SK-N-SH (cell line): ENCODE results near the gene CPA1. TPM values are rescaled to one million over a fixed set of nuclear protein-coding genes. Genes with fewer than 3 reads are reported as not detected.

Source experiments
- CTCF ChIA-PET: fragments of 300-600, 350-600 bp; formaldehyde crosslinking; extraction: SDS; loops from one replicate; lab custom pipeline; 2021; lab: Yijun Ruan, JAX
- POLR2A ChIA-PET: fragments of 350-600 bp; sonication (Branson Sonifier 250); formaldehyde crosslinking; extraction: SDS; loops from one replicate; lab custom pipeline; 2020; ENCODE audit warnings: antibody characterized with exemption, inconsistent platforms; lab: Yijun Ruan, JAX
- DNase-seq: peaks from one replicate; pipeline ENCODE4 v3.0.0; 2012
- H2AFZ ChIP-seq: fragments of 200-600 bp; sonication (generic); 2 replicates; pipeline ENCODE4 v1.8.1; 2016; ENCODE audit warnings: antibody characterized with exemption, mild to moderate bottlenecking, low read depth
- H3F3A ChIP-seq: fragments of 200-600 bp; sonication (generic); replicated peaks from 2 replicates; pipeline ENCODE3; 2016; ENCODE audit warnings: antibody characterized with exemption, mild to moderate bottlenecking; ENCODE audit not compliant: insufficient read depth
- H3K27ac ChIP-seq, 2 experiments: fragments of 200-500 bp in 1 of 2; fragments of 200-600 bp in 1 of 2; sonication (Bioruptor generic) in 1 of 2; sonication (generic), shearing (Covaris generic) in 1 of 2; 2 replicates each; pipeline versions ENCODE4 v1.5.1 to v1.6.1; 2014 to 2016; ENCODE audit warnings: low read depth in 2 of 2, inconsistent platforms in 1 of 2, low read length in 1 of 2, mild to moderate bottlenecking in 1 of 2, mixed read lengths in 1 of 2
- H3K27me3 ChIP-seq: fragments of 200-600 bp; sonication (generic), shearing (Covaris generic); 2 replicates; pipeline ENCODE4 v1.6.1; 2016; ENCODE audit warnings: mixed run types; ENCODE audit not compliant: insufficient read depth
- H3K36me3 ChIP-seq, 2 experiments: fragments of 200-500 bp in 1 of 2; fragments of 200-600 bp in 1 of 2; sonication (Bioruptor generic) in 1 of 2; sonication (generic) in 1 of 2; replicated peaks in 1 of 2; 2 replicates each; pipeline versions ENCODE3 to v1.5.1; 2014 to 2016; ENCODE audit warnings: low read length in 1 of 2, mild to moderate bottlenecking in 1 of 2; ENCODE audit not compliant: insufficient read depth in 2 of 2, control insufficient read depth in 1 of 2
- H3K4me1 ChIP-seq, 2 experiments: fragments of 200-500 bp in 1 of 2; fragments of 200-600 bp in 1 of 2; sonication (Bioruptor generic) in 1 of 2; sonication (generic), shearing (Covaris generic) in 1 of 2; 2 replicates each; pipeline versions ENCODE4 v1.5.1 to v1.6.1; 2014 to 2016; ENCODE audit warnings: low read depth in 1 of 2, low read length in 1 of 2, mixed run types in 1 of 2; ENCODE audit not compliant: insufficient read depth in 2 of 2, control insufficient read depth in 1 of 2
- H3K4me2 ChIP-seq: fragments of 200-600 bp; sonication (generic), shearing (Covaris generic); 2 replicates; pipeline ENCODE4 v1.6.1; 2017; ENCODE audit warnings: mixed run types
- H3K4me3 ChIP-seq, 2 experiments: fragments of 200-500 bp in 1 of 2; fragments of 200-600 bp in 1 of 2; sonication (Bioruptor generic) in 1 of 2; sonication (generic), shearing (Covaris generic) in 1 of 2; 2 replicates each; pipeline versions ENCODE4 v1.5.1 to v1.8.1; 2014 to 2016; ENCODE audit warnings: low read depth in 2 of 2, inconsistent platforms in 1 of 2, low read length in 1 of 2, mild to moderate bottlenecking in 1 of 2, mixed read lengths in 1 of 2, moderate library complexity in 1 of 2
- H3K79me2 ChIP-seq: fragments of 200-600 bp; sonication (generic); 2 replicates; pipeline ENCODE4 v1.8.1; 2017; ENCODE audit warnings: mild to moderate bottlenecking; ENCODE audit not compliant: insufficient read depth
- H3K9ac ChIP-seq: fragments of 200-600 bp; sonication (generic); 2 replicates; pipeline ENCODE4 v1.6.1; 2017; ENCODE audit warnings: mixed run types
- H3K9me2 ChIP-seq: fragments of 200-600 bp; sonication (generic); 2 replicates; pipeline ENCODE4 v1.6.1; 2017; ENCODE audit warnings: mixed run types
- H3K9me3 ChIP-seq: fragments of 200-600 bp; sonication (generic); 2 replicates; pipeline ENCODE4 v1.6.1; 2017; ENCODE audit warnings: mixed run types, mild to moderate bottlenecking, moderate library complexity
- H4K20me1 ChIP-seq: fragments of 200-600 bp; sonication (generic); 2 replicates; pipeline ENCODE4 v1.6.1; 2017; ENCODE audit warnings: mild to moderate bottlenecking, mixed run types; ENCODE audit not compliant: insufficient read depth
- CHD2 ChIP-seq: fragments of 150-350 bp; IDR thresholded peaks from 2 replicates; pipeline ENCODE4 v1.6.1; 2018; ENCODE audit warnings: low read length; ENCODE audit not compliant: partially characterized antibody
- ELF1 ChIP-seq: IDR thresholded peaks from 2 replicates; pipeline ENCODE4 v1.4.0; 2012
- EP300 ChIP-seq, 2 experiments: IDR thresholded peaks; 2 replicates each; pipeline versions ENCODE4 v1.4.0 to v1.6.1; 2012; ENCODE audit warnings: borderline replicate concordance in 1 of 2, low read depth in 1 of 2, low read length in 1 of 2
- EZH2phosphoT487 ChIP-seq: fragments of 200-600 bp; sonication (generic); IDR thresholded peaks from 2 replicates; pipeline ENCODE4 v1.6.1; 2017; ENCODE audit warnings: low read depth, mixed run types, mild to moderate bottlenecking, antibody characterized with exemption, moderate library complexity, borderline replicate concordance
- FOSL2 ChIP-seq: IDR thresholded peaks from 2 replicates; pipeline ENCODE4 v1.4.0; 2012; ENCODE audit warnings: low read depth, mild to moderate bottlenecking, moderate library complexity, borderline replicate concordance
- FOXJ3 ChIP-seq: sonication (generic); formaldehyde crosslinking; IDR thresholded peaks from 2 replicates; pipeline ENCODE4 v1.5.1; 2020; ENCODE audit warnings: mild to moderate bottlenecking, missing genetic modification reagents
- FOXM1 ChIP-seq: IDR thresholded peaks from 2 replicates; pipeline ENCODE4 v1.4.0; 2012; ENCODE audit warnings: low read depth, mild to moderate bottlenecking
- GABPA ChIP-seq: IDR thresholded peaks from 2 replicates; pipeline ENCODE4 v1.4.0; 2012; ENCODE audit warnings: low read depth, mild to moderate bottlenecking
- IRF3 ChIP-seq: fragments of 150-350 bp; IDR thresholded peaks from 2 replicates; pipeline ENCODE4 v1.6.1; 2016; ENCODE audit warnings: mild to moderate bottlenecking, low read depth, low read length
- JUND ChIP-seq: IDR thresholded peaks from 2 replicates; pipeline ENCODE4 v1.4.0; 2012
- MAX ChIP-seq: IDR thresholded peaks from 2 replicates; pipeline ENCODE4 v1.4.0; 2012; ENCODE audit warnings: low read depth
- MEF2A ChIP-seq: IDR thresholded peaks from 2 replicates; pipeline ENCODE4 v1.4.0; 2012; ENCODE audit warnings: low read depth, borderline replicate concordance
- MXI1 ChIP-seq: IDR thresholded peaks from 2 replicates; pipeline ENCODE4 v1.6.1; 2012; ENCODE audit warnings: mild to moderate bottlenecking, low read depth, low read length, improper control_type of control experiment
- NFIC ChIP-seq: IDR thresholded peaks from 2 replicates; pipeline ENCODE4 v1.4.0; 2012; ENCODE audit warnings: borderline replicate concordance
- NRF1 ChIP-seq: IDR thresholded peaks from 2 replicates; pipeline ENCODE4 v1.6.1; 2012; ENCODE audit warnings: low read depth, mild to moderate bottlenecking, low read length
- PBX3 ChIP-seq: IDR thresholded peaks from 2 replicates; pipeline ENCODE4; 2012
- RAD21 ChIP-seq: IDR thresholded peaks from 2 replicates; pipeline ENCODE4 v1.6.1; 2012; ENCODE audit warnings: mild to moderate bottlenecking, low read length
- RCOR1 ChIP-seq: fragments of 150-350 bp; IDR thresholded peaks from 2 replicates; pipeline ENCODE4 v1.6.1; 2017; ENCODE audit warnings: antibody characterized with exemption, low read length
- RXRA ChIP-seq: IDR thresholded peaks from 2 replicates; pipeline ENCODE4 v1.4.0; 2012; ENCODE audit warnings: low read depth, mild to moderate bottlenecking, borderline replicate concordance
- SIN3A ChIP-seq: IDR thresholded peaks from 2 replicates; pipeline ENCODE4 v1.6.1; 2012; ENCODE audit warnings: low read depth, mild to moderate bottlenecking, low read length, moderate library complexity, borderline replicate concordance
- SMC3 ChIP-seq: IDR thresholded peaks from 2 replicates; pipeline ENCODE4 v1.6.1; 2012; ENCODE audit warnings: low read depth, low read length, improper control_type of control experiment
- TAF1 ChIP-seq: IDR thresholded peaks from 2 replicates; pipeline ENCODE4 v1.6.1; 2012; ENCODE audit warnings: low read depth, mild to moderate bottlenecking, low read length, moderate library complexity, borderline replicate concordance
- TCF12 ChIP-seq: IDR thresholded peaks from 2 replicates; pipeline ENCODE4 v1.4.0; 2012
- TEAD4 ChIP-seq: IDR thresholded peaks from 2 replicates; pipeline ENCODE4 v1.4.0; 2012; ENCODE audit warnings: mild to moderate bottlenecking, borderline replicate concordance; ENCODE audit not compliant: insufficient read depth
- USF1 ChIP-seq: IDR thresholded peaks from 2 replicates; pipeline ENCODE4 v1.4.0; 2012; ENCODE audit warnings: low read depth, borderline replicate concordance
- USF2 ChIP-seq: fragments of 150-350 bp; IDR thresholded peaks from 2 replicates; pipeline ENCODE4 v1.6.1; 2017; ENCODE audit warnings: antibody characterized with exemption, low read length, low read depth, borderline replicate concordance
- YY1 ChIP-seq: IDR thresholded peaks from 2 replicates; pipeline ENCODE4 v1.4.0; 2012; ENCODE audit warnings: low read depth, mild to moderate bottlenecking
- ZBTB33 ChIP-seq: IDR thresholded peaks from 2 replicates; pipeline ENCODE4 v1.4.0; 2012; ENCODE audit warnings: low read depth, borderline replicate concordance
- WGBS: methylation state at CpG from one replicate; pipeline ENCODE4 v1.1.6; 2017; ENCODE audit warnings: low lambda C conversion rate; 5-methylcytosine and 5-hydroxymethylcytosine counted together
- polyA plus RNA-seq, 3 experiments: library from polyadenylated mRNA; depleted of rRNA; stranded (reverse); fragments of >200 nt; gene quantifications; 2 replicates each; pipeline ENCODE4 v1.2.3, GENCODE V29; 2012

The CPA1 gene
- polyA plus RNA-seq, 1 of the 3 experiments (the other 2 are of a cell fraction) = 0.05 TPM

GRCh38 chr7:130356876-130357611 is 23.2 kb upstream of the CPA1 start:
- Histone ChIP-seq H2AFZ (peak overlapping the region; percentile 31; the same call in 1 of the 2 replicates), H4K20me1 (no peaks in the 10 kb centered on the region), H3K9me2 (no peaks in the 10 kb centered on the region), H3K9me3 (no peaks in the 10 kb centered on the region), H3K36me3 (no peaks in the 10 kb centered on the region), H3F3A (peaks cover 27% of the 10 kb centered on the region), H3K27ac (peak overlapping the region; percentile 93), H3K27me3 (no peaks in the 10 kb centered on the region), H3K9ac (peak overlapping the region; percentile 49), H3K79me2 (no peaks in the 10 kb centered on the region), H3K4me3 (no peak overlapping the region), H3K4me1 (peaks cover 19 to 33% of the 10 kb centered on the region in 2 experiments; a peak in 3 of 4 replicates), H3K4me2 (peak overlapping the region; percentile 70)
- peak; percentile 25 for DNase-seq
- ChIA-PET POLR2A (no interaction called here), CTCF (interaction anchor here (1.1 kb wide), 2 partner anchors 13 to 39 kb away, joined by 3 read pairs; no protein-coding TSS in a partner anchor)
- 77% methylated on average over 16 of the region's 16 CpGs for WGBS
- TF ChIP-seq RCOR1 = no peak
- TF ChIP-seq FOXM1 = no peak
- no peak for TF ChIP-seq FOXJ3 (CRISPR knock-in tag)
- TF ChIP-seq YY1 = no peak
- no peak for TF ChIP-seq EZH2phosphoT487
- TF ChIP-seq GABPA = no peak
- peak; percentile 78 for TF ChIP-seq TCF12
- TF ChIP-seq EP300 (IDR thresholded peaks at IDR 0.05; ENCODE audit: borderline replicate concordance in 1 of 2, low read depth in 1 of 2, low read length in 1 of 2) = peak in 1 of 2 experiments; percentile 71; a peak in 1 of 4 replicates
- TF ChIP-seq RAD21 = no peak
- peak; percentile 30; the same call in 1 of the 2 replicates for TF ChIP-seq PBX3
- no peak for TF ChIP-seq SIN3A
- no peak for TF ChIP-seq SMC3
- TF ChIP-seq IRF3 = no peak
- no peak for TF ChIP-seq USF2
- peak; percentile 80 for TF ChIP-seq NFIC
- TF ChIP-seq MEF2A = no peak
- no peak; the same call in 1 of the 2 replicates for TF ChIP-seq MAX
- TF ChIP-seq ELF1 = no peak
- no peak for TF ChIP-seq CHD2
- no peak for TF ChIP-seq USF1
- no peak for TF ChIP-seq MXI1
- TF ChIP-seq TAF1 = no peak
- peak; percentile 84 for TF ChIP-seq JUND
- no peak for TF ChIP-seq TEAD4
- TF ChIP-seq ZBTB33 = no peak
- TF ChIP-seq NRF1 = no peak
- TF ChIP-seq FOSL2 = peak; percentile 85; the same call in 1 of the 2 replicates
- no peak; the same call in 1 of the 2 replicates for TF ChIP-seq RXRA
